ENCODE data around the gene NHLRC2. TPM values are rescaled to one million over a fixed set of nuclear protein-coding genes. Genes with fewer than 3 reads are reported as not detected.

The NHLRC2 gene
- total and polyA plus RNA-seq, 2 experiments from 2014 or later, result 15.5 to 28.1 TPM

GRCh38 chr10:113929522-113929921 is 75.1 kb downstream of the NHLRC2 start (continued):
- no peak for TF ChIP-seq CTCF (conservative IDR thresholded peaks at IDR 0.05; ENCODE audit: low read depth in 2 of 2)
- no peak for TF ChIP-seq ETS1 (IDR thresholded peaks at IDR 0.05)
- TF ChIP-seq CREB1 (CRISPR knock-in tag; IDR thresholded peaks at IDR 0.05; ENCODE audit: low read depth), result no peak

- no peak overlapping the region for H3K27ac Mint-ChIP-seq
- no peak overlapping the region for H3K4me2 ChIP-seq
- no peak for ATAC-seq
- H3K27me3 ChIP-seq (ENCODE audit: insufficient read depth), result no peaks in the 10 kb centered on the region
- no peaks in the 10 kb centered on the region; the same call in 2 of the 3 replicates for H3K9me3 Mint-ChIP-seq
- H3K36me3 ChIP-seq (ENCODE audit: insufficient read depth), result no peaks in the 10 kb centered on the region
- H3F3A ChIP-seq (replicated peaks; ENCODE audit: low read depth), result no peaks in the 10 kb centered on the region
- peaks cover 3% of the 10 kb centered on the region; the same call in 2 of the 3 replicates for H3K4me1 Mint-ChIP-seq
- no peaks in the 10 kb centered on the region for H3K27me3 Mint-ChIP-seq (ENCODE audit: insufficient read depth, low read depth, poor library complexity)
- H3K79me2 ChIP-seq (replicated peaks; ENCODE audit: insufficient read depth), result no peaks in the 10 kb centered on the region
- H3K36me3 Mint-ChIP-seq (ENCODE audit: low read depth), result no peaks in the 10 kb centered on the region
- H3K4me1 ChIP-seq (ENCODE audit: insufficient read depth), result no peaks in the 10 kb centered on the region
- no peak overlapping the region for H3K27ac ChIP-seq (ENCODE audit: low read depth)
- H3K9me2 ChIP-seq (ENCODE audit: insufficient read depth), result peaks cover 8% of the 10 kb centered on the region; the same call in 1 of the 2 replicates
- no peak overlapping the region for H3K4me3 ChIP-seq
- DNase-seq (ENCODE audit: low spot score), result no peak
- no peak overlapping the region for H3K4me3 Mint-ChIP-seq
- H2AFZ ChIP-seq, result no peak overlapping the region
- H4K20me1 ChIP-seq (replicated peaks; ENCODE audit: insufficient read depth), result no peaks in the 10 kb centered on the region
- TF ChIP-seq JUNB (IDR thresholded peaks at IDR 0.05; ENCODE audit: unreplicated experiment), result no peak
- no peak for TF ChIP-seq ZNF114 (CRISPR knock-in tag; IDR thresholded peaks at IDR 0.05)
- TF ChIP-seq, protein P1, sequence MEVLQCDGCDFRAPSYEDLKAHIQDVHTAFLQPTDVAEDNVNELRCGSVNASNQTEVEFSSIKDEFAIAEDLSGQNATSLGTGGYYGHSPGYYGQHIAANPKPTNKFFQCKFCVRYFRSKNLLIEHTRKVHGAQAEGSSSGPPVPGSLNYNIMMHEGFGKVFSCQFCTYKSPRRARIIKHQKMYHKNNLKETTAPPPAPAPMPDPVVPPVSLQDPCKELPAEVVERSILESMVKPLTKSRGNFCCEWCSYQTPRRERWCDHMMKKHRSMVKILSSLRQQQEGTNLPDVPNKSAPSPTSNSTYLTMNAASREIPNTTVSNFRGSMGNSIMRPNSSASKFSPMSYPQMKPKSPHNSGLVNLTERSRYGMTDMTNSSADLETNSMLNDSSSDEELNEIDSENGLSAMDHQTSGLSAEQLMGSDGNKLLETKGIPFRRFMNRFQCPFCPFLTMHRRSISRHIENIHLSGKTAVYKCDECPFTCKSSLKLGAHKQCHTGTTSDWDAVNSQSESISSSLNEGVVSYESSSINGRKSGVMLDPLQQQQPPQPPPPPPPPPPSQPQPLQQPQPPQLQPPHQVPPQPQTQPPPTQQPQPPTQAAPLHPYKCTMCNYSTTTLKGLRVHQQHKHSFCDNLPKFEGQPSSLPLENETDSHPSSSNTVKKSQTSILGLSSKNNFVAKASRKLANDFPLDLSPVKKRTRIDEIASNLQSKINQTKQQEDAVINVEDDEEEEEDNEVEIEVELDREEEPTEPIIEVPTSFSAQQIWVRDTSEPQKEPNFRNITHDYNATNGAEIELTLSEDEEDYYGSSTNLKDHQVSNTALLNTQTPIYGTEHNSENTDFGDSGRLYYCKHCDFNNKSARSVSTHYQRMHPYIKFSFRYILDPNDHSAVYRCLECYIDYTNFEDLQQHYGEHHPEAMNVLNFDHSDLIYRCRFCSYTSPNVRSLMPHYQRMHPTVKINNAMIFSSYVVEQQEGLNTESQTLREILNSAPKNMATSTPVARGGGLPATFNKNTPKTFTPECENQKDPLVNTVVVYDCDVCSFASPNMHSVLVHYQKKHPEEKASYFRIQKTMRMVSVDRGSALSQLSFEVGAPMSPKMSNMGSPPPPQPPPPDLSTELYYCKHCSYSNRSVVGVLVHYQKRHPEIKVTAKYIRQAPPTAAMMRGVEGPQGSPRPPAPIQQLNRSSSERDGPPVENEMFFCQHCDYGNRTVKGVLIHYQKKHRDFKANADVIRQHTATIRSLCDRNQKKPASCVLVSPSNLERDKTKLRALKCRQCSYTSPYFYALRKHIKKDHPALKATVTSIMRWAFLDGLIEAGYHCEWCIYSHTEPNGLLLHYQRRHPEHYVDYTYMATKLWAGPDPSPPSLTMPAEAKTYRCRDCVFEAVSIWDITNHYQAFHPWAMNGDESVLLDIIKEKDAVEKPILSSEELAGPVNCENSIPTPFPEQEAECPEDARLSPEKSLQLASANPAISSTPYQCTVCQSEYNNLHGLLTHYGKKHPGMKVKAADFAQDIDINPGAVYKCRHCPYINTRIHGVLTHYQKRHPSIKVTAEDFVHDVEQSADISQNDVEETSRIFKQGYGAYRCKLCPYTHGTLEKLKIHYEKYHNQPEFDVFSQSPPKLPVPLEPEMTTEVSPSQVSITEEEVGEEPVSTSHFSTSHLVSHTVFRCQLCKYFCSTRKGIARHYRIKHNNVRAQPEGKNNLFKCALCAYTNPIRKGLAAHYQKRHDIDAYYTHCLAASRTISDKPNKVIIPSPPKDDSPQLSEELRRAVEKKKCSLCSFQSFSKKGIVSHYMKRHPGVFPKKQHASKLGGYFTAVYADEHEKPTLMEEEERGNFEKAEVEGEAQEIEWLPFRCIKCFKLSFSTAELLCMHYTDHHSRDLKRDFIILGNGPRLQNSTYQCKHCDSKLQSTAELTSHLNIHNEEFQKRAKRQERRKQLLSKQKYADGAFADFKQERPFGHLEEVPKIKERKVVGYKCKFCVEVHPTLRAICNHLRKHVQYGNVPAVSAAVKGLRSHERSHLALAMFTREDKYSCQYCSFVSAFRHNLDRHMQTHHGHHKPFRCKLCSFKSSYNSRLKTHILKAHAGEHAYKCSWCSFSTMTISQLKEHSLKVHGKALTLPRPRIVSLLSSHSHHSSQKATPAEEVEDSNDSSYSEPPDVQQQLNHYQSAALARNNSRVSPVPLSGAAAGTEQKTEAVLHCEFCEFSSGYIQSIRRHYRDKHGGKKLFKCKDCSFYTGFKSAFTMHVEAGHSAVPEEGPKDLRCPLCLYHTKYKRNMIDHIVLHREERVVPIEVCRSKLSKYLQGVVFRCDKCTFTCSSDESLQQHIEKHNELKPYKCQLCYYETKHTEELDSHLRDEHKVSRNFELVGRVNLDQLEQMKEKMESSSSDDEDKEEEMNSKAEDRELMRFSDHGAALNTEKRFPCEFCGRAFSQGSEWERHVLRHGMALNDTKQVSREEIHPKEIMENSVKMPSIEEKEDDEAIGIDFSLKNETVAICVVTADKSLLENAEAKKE (CRISPR knock-in tag; IDR thresholded peaks at IDR 0.05), result no peak
- TF ChIP-seq EZH2phosphoT487 (IDR thresholded peaks at IDR 0.05; ENCODE audit: unreplicated experiment), result no peak
- TF ChIP-seq ETS1 (IDR thresholded peaks at IDR 0.05), result no peak
- TF ChIP-seq CREB1 (CRISPR knock-in tag; IDR thresholded peaks at IDR 0.05; ENCODE audit: low read depth), result no peak
- no peak for TF ChIP-seq STAT1 (IDR thresholded peaks at IDR 0.05; ENCODE audit: unreplicated experiment)
- no peak for TF ChIP-seq ZNF331 (CRISPR knock-in tag; IDR thresholded peaks at IDR 0.05; ENCODE audit: low read depth)
- no peak for TF ChIP-seq NANOG (IDR thresholded peaks at IDR 0.05; ENCODE audit: borderline replicate concordance)
- TF ChIP-seq, protein P2, sequence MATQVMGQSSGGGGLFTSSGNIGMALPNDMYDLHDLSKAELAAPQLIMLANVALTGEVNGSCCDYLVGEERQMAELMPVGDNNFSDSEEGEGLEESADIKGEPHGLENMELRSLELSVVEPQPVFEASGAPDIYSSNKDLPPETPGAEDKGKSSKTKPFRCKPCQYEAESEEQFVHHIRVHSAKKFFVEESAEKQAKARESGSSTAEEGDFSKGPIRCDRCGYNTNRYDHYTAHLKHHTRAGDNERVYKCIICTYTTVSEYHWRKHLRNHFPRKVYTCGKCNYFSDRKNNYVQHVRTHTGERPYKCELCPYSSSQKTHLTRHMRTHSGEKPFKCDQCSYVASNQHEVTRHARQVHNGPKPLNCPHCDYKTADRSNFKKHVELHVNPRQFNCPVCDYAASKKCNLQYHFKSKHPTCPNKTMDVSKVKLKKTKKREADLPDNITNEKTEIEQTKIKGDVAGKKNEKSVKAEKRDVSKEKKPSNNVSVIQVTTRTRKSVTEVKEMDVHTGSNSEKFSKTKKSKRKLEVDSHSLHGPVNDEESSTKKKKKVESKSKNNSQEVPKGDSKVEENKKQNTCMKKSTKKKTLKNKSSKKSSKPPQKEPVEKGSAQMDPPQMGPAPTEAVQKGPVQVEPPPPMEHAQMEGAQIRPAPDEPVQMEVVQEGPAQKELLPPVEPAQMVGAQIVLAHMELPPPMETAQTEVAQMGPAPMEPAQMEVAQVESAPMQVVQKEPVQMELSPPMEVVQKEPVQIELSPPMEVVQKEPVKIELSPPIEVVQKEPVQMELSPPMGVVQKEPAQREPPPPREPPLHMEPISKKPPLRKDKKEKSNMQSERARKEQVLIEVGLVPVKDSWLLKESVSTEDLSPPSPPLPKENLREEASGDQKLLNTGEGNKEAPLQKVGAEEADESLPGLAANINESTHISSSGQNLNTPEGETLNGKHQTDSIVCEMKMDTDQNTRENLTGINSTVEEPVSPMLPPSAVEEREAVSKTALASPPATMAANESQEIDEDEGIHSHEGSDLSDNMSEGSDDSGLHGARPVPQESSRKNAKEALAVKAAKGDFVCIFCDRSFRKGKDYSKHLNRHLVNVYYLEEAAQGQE (IDR thresholded peaks at IDR 0.05; ENCODE audit: unreplicated experiment), result no peak
Measured at GRCh38 chr10:113930482-113931057, 76.1 kb downstream of the NHLRC2 start.

Data from GM23338 (cell line).